Inflammatory macrophage (primary cell): ENCODE measurements around the gene AGAP3.
"Not testable (repeated sequence)": the region's sequence is repeated elsewhere in the genome, so short reads cannot be mapped to it uniquely, and the experiment has no call there.

Experiments
- DNase-seq, 2 donors: peaks; one replicate each; pipeline ENCODE4 v3.0.0-alpha.2; 2020 to 2022
- total RNA-seq, 18 experiments: gene quantifications; one replicate each; lab custom pipeline; 2026; ENCODE audit warnings: mixed read lengths in 6 of 18, inconsistent platforms in 2 of 18; lab: John Stamatoyannopoulos, UW

Gene AGAP3
- total RNA-seq, result 27.2 to 171 (median 99.3) reads per million in 18 experiments

DNA sequence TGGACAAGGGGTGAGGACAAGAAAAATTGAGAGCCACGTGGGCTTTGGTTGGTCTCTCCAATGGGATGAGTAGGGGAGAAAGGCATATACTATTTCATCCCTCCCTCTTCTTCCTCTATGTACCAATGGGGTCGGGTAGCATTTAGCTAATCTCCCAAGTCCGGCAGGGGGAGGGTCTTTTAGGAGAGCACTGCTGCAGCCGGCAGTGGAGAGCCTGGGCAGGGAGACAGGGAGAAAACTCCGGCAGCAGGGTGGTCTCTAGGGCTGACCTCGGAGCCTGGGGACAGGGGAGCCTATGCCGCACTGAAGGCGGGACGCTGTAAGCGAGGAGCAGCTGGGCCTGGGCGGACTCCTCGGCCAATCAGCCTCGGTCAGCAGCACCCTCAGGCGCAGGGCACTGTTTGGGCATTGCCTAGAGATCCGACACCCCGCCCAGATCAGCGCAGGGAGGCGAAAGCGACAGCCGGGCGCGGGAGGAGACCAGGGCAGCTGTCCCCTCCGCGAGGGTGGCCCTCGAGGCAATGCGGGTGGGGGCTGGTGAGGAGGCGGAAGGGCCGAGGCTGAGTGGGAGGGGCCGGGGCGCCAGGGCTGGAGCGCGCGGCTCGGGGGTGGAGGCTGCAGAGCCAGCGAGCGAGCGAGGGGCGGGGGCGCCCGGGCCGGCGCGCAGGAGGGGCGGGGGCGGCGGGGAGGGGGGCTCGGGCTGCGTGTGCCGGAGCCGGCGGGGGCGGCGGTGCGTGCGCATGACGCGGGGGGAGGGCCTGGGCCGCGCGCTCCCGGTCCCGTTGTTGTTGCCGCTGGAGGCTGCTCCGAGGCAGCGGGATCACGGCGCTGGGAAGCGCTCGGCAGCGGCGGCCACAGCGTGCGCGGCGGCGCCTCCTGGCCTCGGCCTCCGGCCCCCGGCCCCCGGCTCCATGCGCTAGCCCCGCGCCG lies at the start of gene AGAP3:
TSS of gene AGAP3 (plus strand) at position 785 of the 930 bp plus-strand sequence. CDS start 267 bp downstream, outside the sequence.
- peak; percentile 91 to 93 for DNase-seq

DNA sequence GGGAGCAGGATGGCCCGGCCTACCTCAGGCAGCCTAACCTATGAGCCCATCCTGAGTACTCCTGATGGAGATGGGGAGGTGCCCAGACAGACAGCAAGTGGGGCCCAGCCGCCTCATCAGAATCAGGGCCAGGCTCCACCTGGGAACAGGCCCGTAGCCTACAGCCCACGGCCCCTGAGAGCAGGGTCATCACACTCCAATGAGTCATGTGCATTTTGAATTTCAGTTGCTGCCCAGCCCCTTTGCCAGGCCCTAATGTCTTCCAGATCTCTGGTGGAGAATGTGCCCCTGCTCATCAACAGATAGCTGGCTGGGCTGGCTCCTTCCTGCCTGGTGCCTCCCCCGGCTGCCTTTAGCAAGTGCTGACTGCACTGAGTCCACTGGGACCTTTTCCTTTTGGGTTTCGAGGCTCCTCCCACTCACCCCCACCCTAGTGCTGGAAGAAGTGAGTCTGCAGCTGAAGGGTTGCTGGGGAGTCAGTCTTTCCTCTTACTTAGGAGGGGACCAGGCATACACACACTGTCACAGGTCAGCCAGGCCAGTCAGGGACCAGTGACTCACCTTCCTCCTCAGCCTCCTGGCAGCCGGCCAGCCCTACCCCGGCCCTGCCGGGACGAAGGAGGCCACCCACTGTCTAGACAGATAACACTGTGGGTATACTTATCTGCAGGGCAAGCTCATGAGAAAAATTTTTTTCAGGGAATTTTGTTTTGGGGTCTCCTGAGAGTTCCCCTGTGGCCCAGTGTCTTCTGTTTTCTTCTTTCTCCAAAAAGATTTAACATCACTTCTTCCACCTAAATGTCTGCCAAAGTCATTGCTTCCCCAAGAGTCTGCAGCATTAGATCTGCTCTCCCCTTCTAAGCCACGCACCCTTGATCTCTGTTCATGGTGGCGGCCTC lies 47.1 kb upstream of the AGAP3 start:
- DNase-seq, result peak; percentile 90 to 98

- DNase-seq, result peak; percentile 60 to 88
These were observed 46.3 kb upstream of the AGAP3 start for GRCh38 chr7:151039850-151040548.

DNA sequence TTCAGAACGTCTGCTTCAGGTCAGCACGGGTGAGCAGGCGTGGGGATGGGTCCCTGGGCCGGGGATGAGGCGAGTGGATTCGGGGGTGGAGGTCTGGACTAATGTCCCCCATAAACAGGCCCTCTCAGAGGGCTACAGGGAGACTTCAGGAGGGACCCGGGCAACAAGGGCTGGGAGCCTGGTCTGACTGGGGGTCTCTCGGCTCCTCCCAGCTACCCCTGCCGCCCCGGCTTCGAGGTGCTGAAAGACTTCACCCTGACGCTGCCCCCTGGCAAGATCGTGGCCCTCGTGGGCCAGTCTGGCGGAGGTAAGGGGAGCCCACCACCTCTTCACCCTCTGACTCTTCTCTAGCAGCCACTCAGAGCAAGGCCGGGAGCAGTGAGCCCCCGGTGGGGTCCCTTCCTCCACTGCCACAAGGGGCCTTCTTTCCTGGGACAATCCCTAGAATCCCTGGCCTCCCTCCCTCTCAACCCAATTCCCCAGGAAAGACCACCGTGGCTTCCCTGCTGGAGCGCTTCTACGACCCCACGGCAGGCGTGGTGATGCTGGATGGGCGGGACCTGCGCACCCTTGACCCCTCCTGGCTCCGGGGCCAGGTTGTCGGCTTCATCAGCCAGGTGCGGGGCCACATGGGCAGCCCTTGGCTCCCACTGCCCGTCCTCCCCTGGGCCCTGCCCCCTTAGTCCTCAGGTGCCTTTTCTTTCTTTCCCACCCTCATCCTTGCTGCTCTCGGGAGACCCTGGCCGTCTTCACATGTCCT lies 45.5 kb upstream of the AGAP3 start:
- no peak for DNase-seq

- DNase-seq, result not testable (repeated sequence)
These were observed 42.8 kb upstream of the AGAP3 start for GRCh38 chr7:151043449-151043848.

DNA sequence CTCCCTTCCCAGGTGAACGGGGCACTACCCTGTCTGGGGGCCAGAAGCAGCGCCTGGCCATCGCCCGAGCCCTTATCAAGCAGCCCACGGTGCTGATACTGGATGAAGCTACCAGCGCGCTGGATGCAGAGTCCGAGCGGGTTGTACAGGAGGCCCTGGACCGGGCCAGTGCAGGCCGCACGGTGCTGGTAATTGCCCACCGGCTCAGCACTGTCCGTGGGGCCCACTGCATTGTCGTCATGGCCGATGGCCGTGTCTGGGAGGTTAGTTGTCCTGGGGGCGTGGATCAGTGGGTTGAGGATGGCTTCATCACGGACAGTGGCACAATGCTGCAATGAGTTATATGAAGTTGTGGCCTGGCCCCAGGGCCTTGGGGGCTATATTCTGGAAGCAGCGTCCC lies 42.3 kb upstream of the AGAP3 start:
- DNase-seq, result no peak

DNA sequence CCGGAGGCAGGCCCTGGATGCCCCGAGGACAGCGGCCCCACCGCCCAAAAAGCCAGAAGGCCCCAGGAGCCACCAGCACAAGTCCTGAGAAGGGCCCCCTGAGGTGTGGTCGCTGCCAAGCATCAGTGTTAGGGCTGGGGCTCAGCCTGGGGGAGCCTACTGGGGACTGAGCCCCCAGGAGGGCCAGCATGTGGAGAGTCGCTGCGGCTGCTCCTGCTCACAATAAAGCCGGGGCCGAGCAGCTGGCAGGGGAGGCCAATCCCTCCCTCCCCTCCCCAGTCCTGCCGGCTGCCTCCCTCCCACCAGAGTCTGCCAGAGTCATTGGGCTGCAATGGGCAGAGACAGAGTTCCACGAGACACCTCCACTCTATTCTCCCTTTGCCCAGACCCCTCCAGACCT lies 41.0 kb upstream of the AGAP3 start:
- DNase-seq, result no peak

DNA sequence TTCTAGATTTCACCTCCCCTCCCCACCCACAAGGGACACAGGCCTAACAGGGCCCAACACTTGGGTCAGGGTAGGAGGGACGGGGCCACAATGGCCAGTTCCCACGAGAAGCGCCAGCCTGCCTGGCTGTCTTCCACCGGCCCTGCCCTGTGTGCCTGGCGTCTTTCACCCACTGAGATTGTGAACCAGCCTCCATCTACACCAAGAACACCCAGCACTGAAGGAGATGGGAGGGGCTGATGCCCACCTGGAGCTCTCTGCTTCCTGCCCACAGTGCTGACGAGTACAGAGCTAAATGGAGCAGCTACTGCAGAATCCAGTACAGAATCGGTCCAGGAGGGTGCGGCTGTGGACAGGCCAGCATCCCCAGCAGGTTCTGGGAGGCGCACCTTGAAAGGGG lies 40.3 kb upstream of the AGAP3 start:
- DNase-seq, result no peak

DNA sequence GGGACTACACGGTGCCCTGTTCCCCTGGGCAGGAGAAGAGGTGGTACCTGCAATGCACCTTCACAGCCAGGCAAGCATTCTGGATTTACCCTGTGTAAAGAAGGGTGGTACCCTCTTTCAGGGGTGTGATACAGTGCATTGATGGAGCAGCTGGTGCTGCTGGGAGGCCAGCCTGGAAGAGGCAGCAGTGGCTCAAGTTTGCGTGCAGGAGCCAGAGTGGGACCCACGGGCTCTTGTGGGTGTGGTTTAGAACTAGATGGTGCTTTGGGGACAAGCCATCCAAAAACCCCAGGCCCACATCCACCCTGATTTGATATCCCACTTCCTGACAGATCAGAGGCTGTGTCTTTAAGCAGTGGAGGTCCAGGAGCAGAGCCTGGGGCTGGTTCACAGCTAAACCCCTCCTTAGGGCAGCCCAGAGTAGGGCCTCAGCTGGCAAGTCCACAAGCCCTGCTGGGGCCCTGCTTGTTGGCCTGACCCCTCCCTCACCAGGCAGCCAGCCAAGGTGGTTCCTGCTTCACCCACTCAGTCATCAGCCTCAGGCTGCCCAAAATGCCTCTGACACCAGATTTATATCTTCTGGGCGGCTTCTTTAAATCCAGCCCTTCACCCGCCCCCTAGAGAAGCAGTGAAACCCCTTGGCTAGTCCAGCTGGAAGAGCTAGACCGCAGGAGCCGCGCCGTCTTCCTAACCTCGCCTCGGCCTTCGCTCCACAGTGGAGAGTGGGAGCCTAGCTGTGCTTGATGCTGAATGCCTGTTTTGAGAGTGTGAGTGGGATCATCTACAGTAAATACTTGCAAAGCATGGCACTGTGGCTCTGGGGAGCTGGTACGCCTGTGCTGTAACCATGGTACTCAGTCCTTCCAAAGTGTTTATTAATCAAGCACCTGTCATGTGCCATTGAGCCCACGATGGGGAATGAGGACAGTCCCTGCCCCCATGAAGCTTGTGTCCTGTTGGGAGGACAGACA lies 39.4 kb upstream of the AGAP3 start:
- DNase-seq, result peak in 1 of 2 donors; percentile 49

DNA sequence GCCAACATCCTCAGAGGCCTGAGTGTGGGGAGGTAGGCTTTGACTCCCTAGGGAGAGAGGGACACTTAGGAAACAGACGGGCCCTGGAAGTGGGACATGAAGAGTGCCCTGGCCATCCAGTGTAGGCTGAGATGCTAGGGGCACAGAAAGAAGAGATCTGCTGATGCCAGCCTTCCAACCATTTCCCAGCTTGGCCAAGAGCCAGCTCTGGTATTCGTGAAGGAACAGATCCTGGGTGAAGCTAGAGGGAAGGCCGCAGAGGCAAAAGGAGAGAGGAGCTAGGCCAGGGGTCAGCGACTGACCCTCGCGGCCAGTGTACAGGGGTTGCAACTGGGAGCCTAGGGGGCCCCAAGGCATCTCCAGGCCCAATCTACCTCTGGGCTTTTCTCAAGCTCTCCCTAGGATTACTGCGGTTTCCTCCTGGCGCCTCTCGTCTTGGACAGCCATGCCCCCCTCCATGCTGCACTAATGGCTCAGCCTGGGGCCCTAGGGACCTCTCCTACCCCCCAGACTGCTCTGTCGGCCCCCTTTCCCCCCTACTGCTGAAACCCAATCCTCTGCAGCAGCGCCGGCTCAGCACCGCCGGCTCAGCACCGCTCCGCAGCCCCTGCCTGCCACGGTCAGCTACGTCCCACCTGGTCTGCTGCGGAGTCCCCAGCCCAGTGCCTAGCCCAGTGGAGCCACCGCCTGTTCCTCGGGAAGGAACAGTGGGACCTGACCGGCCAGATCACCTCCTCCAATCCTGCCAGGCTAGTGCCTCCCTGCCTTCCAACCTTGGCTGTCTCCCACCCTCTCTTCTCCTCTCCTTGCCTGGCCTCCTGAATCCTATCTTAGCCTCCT lies 38.1 kb upstream of the AGAP3 start, which contains the start of gene ASIC3:
TSS of gene ASIC3 (plus strand) at position 556 of the 840 bp plus-strand sequence. CDS start 355 bp downstream, outside the sequence.
- no peak for DNase-seq

DNA sequence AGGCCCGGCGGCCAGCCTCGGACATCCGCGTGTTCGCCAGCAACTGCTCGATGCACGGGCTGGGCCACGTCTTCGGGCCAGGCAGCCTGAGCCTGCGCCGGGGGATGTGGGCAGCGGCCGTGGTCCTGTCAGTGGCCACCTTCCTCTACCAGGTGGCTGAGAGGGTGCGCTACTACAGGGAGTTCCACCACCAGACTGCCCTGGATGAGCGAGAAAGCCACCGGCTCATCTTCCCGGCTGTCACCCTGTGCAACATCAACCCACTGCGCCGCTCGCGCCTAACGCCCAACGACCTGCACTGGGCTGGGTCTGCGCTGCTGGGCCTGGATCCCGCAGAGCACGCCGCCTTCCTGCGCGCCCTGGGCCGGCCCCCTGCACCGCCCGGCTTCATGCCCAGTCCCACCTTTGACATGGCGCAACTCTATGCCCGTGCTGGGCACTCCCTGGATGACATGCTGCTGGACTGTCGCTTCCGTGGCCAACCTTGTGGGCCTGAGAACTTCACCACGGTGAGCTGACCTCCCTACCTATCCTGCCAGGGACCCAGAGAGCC lies 37.3 kb upstream of the AGAP3 start:
- no peak for DNase-seq

GRCh38 chr7:151051108-151051507 lies 35.2 kb upstream of the AGAP3 start:
- peak; percentile 46 to 64 for DNase-seq

GRCh38 chr7:151053096-151053495 lies 33.2 kb upstream of the AGAP3 start:
- DNase-seq, result peak; percentile 60 to 79

- DNase-seq, result no peak
These were observed 32.5 kb upstream of the AGAP3 start for GRCh38 chr7:151053751-151054150.

- no peak for DNase-seq
These were observed 30.0 kb upstream of the AGAP3 start for GRCh38 chr7:151056283-151056665.

DNA sequence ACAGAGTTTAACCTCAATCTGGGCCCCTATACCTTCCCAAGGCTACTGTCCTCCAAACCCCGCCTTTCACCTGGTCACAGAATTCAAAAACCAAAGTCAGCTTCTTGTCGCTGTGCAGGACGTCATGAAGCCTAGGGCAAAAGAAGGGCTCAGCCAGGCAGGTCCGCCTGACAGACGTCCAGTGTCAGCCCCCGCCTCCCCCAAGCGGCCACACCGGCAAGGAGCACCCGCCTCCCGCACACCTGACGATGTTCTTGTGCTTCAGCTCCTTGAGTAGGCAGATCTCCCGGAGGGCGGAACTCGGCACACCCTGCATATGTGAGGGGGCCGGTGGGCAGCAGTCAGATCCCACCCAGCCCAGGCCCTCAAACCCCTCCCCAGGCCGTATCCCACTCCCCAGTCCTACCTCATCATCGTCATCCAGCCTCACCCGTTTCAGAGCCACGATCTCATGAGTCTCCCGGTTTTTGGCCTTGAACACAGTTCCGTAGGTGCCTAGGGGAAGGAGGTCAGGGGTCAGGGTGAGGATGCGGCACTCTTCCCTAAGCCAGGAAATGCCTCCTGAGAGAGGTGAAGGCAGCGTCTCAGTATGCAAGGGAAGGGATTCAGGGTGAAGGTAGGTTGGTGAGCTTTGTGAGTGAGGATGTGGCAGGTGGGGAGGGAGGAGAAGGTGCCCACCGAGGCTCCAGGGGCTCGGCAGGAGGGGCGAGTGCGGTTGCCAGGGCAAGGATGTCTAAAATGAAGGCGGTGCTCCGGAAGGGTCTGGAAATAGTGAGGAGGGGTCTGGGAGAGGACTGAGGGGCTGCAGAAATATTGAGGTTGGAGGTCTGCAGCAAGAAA lies 29.4 kb upstream of the AGAP3 start:
- no peak for DNase-seq

DNA sequence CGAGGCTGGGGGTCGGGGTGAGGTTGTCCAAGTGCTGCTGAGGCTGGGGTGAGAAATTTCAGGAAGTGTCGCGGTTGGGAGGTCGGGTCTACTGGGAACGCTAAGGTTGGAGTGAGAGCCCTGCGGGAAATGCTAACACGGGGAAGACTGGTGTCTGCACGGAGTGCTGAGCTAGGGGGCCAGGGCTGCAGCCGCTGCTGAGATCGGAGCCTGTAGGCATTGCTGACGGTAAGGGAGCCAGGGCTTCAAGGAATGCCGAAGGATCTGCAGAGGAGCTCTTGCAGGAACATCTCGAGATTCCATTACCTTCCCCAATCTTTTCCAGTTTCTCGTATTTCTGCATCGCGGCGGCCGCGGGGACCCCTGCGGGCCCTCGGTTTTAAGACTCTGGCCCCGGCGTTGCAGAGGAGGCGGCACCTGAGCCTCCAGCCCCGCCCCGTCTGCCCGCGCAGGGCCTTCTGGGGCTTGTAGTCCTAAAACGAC lies 28.7 kb upstream of the AGAP3 start, which contains the start of gene CDK5:
TSS of gene CDK5 (minus strand) at position 392 of the 483 bp plus-strand sequence. CDS start at position 343, 49 bp downstream.
- peak in 1 of 2 donors; percentile 27 for DNase-seq
